Ascending aorta (tissue), 2 donors: ENCODE data around the gene COPB2. TPM values are rescaled to one million over a fixed set of nuclear protein-coding genes. Genes with fewer than 3 reads are reported as not detected.

Experiments used
- DNase-seq, 2 donors: peaks; one replicate each; pipeline ENCODE4 v3.0.0-alpha.2; 2019; ENCODE audit warnings: low spot score in 2 of 2
- H3K27ac ChIP-seq, 2 donors: fragments of 200-600 bp; sonication (generic); one replicate each; pipeline ENCODE4 v1.5.1; 2016 to 2017; ENCODE audit warnings: mild to moderate bottlenecking in 1 of 2
- H3K27me3 ChIP-seq: fragments of 200-600 bp; sonication (generic); one replicate; pipeline ENCODE4 v1.5.1; 2017
- H3K36me3 ChIP-seq, 2 donors: fragments of 200-600 bp; sonication (generic); one replicate each; pipeline ENCODE4 v1.5.1; 2016
- H3K4me1 ChIP-seq, 2 donors: fragments of 200-600 bp; sonication (generic); one replicate each; pipeline ENCODE4 v1.5.1; 2016 to 2017; ENCODE audit warnings: mild to moderate bottlenecking in 1 of 2
- H3K4me3 ChIP-seq, 2 donors: fragments of 200-600 bp; sonication (generic); one replicate each; pipeline ENCODE4 v1.5.1; 2016 to 2017; ENCODE audit warnings: mild to moderate bottlenecking in 1 of 2
- H3K9me3 ChIP-seq, 2 donors: fragments of 200-600 bp; sonication (generic); one replicate each; pipeline ENCODE4 v1.5.1; 2016
- intact Hi-C: fragments of 100-400 bp; cut with DNase I; formaldehyde crosslinking; loops from one replicate; pipeline ENCODE4 v1.15.1; 2023
- total RNA-seq: library from RNA; depleted of rRNA; stranded (reverse); fragments of >200 nt; gene quantifications from one replicate; pipeline ENCODE4 v1.1.0, GENCODE V29; 2016
- TF ChIP-seq, protein P1 (sequence below), 3 experiments: fragments of 200-600 bp in 2 of 3; fragments of 450-650 bp in 1 of 3; sonication (generic) in 2 of 3; IDR thresholded peaks; one replicate each; pipeline ENCODE4 v1.5.1; 2016 to 2019; ENCODE audit warnings: antibody characterized with exemption in 3 of 3, mild to moderate bottlenecking in 1 of 3, moderate library complexity in 1 of 3

COPB2 gene
- total RNA-seq, 1 donor from 2014 or later = 26.6 TPM

GRCh38 chr3:139374099-139374498 lies 15.3 kb downstream of the COPB2 start:
- intact Hi-C loops = no loop called here
- Histone ChIP-seq H3K27me3 (no peaks in the 10 kb centered on the region), H3K36me3 (peaks cover 81 to 97% of the 10 kb centered on the region in 2 donors), H3K4me3 (no peak overlapping the region), H3K27ac (no peak overlapping the region), H3K9me3 (no peaks in the 10 kb centered on the region), H3K4me1 (no peaks in the 10 kb centered on the region)
- no peak for DNase-seq
- TF ChIP-seq, protein P1, sequence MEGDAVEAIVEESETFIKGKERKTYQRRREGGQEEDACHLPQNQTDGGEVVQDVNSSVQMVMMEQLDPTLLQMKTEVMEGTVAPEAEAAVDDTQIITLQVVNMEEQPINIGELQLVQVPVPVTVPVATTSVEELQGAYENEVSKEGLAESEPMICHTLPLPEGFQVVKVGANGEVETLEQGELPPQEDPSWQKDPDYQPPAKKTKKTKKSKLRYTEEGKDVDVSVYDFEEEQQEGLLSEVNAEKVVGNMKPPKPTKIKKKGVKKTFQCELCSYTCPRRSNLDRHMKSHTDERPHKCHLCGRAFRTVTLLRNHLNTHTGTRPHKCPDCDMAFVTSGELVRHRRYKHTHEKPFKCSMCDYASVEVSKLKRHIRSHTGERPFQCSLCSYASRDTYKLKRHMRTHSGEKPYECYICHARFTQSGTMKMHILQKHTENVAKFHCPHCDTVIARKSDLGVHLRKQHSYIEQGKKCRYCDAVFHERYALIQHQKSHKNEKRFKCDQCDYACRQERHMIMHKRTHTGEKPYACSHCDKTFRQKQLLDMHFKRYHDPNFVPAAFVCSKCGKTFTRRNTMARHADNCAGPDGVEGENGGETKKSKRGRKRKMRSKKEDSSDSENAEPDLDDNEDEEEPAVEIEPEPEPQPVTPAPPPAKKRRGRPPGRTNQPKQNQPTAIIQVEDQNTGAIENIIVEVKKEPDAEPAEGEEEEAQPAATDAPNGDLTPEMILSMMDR (IDR thresholded peaks at IDR 0.05) = no peak

DNA sequence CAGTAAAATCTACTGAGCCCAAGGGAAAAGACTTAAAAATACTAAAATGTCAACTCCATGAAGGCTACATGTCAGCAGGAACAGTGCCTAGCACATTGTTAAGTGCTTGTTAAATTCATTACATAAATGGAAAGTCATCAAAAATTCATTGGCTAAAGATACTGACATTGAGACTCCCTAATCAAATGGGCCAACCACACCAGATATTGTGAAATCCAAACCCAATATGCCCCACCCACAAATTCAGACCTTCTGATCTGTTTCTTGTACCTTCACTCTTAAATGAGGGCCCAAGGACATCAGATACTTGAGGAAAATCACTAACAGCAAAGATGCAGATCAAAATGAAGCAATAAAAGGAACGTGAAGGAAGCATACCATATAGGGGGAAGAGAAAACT lies 24.9 kb downstream of the COPB2 start:
- intact Hi-C loops = no loop called here
- Histone ChIP-seq H3K27me3 (no peaks in the 10 kb centered on the region), H3K36me3 (peaks cover 93 to 95% of the 10 kb centered on the region in 2 donors), H3K27ac (no peak overlapping the region), H3K4me1 (no peaks in the 10 kb centered on the region), H3K4me3 (no peak overlapping the region), H3K9me3 (no peaks in the 10 kb centered on the region)
- TF ChIP-seq, protein P1 (IDR thresholded peaks at IDR 0.05) = no peak
- DNase-seq = no peak

GRCh38 chr3:139361276-139361675 lies 28.2 kb downstream of the COPB2 start:
- no peaks in the 10 kb centered on the region for H3K4me1 ChIP-seq
- no peak overlapping the region for H3K4me3 ChIP-seq
- no peaks in the 10 kb centered on the region for H3K9me3 ChIP-seq
- H3K36me3 ChIP-seq = peaks cover 90 to 96% of the 10 kb centered on the region in 2 donors
- H3K27me3 ChIP-seq = no peaks in the 10 kb centered on the region
- no peak for DNase-seq
- intact Hi-C loops = no loop called here
- no peak overlapping the region for H3K27ac ChIP-seq
- TF ChIP-seq, protein P1 (IDR thresholded peaks at IDR 0.05) = no peak

DNA sequence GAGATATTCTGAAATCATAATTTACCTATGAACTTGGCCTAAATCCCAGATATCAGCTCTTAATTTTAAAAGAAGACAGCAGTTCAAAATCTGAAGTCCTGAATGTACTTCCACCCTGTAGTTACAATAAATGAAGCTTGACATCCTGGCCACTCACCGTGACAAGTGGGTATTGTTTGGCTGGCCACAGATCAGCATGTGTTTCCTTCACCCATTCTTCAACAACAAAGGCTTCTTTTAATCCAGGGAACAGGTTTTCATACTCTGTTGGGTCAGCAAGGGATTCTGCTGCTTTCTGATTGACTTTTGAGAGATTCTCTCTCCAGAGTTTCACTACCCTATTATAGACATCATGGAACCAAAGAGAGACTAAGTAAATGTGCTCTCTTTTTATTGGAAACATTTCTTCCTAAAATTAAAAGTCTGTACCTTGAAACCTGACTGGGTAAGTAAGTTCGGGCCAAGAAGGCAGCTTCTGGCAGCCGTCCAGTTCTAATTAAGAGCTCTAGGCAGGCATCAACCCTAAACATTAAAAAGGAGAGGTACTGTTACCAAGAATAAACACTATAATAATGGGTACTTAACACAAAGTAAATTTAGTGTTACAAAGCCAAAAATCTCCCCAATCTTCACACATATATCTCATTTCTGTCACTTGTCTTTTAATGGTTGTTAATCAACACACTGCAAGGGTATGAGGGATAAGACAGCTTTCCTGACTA lies 30.4 kb downstream of the COPB2 start:
- no peaks in the 10 kb centered on the region for H3K4me1 ChIP-seq
- intact Hi-C loops = no loop called here
- TF ChIP-seq, protein P1 (IDR thresholded peaks at IDR 0.05) = no peak
- H3K9me3 ChIP-seq = no peaks in the 10 kb centered on the region
- no peak overlapping the region for H3K27ac ChIP-seq
- no peak overlapping the region for H3K4me3 ChIP-seq
- H3K36me3 ChIP-seq = peaks cover 89 to 95% of the 10 kb centered on the region in 2 donors
- DNase-seq = no peak
- H3K27me3 ChIP-seq = no peaks in the 10 kb centered on the region

- no peaks in the 10 kb centered on the region for H3K4me1 ChIP-seq
- no peaks in the 10 kb centered on the region for H3K27me3 ChIP-seq
- no peak overlapping the region for H3K27ac ChIP-seq
- peaks cover 89 to 91% of the 10 kb centered on the region in 2 donors for H3K36me3 ChIP-seq
- TF ChIP-seq, protein P1 (IDR thresholded peaks at IDR 0.05) = no peak
- intact Hi-C loops = no loop called here
- DNase-seq = no peak
- no peak overlapping the region for H3K4me3 ChIP-seq
- H3K9me3 ChIP-seq = no peaks in the 10 kb centered on the region
These were observed 31.5 kb downstream of the COPB2 start for GRCh38 chr3:139357899-139358298.
